Esophagus squamous epithelium (tissue), 5 donors: ENCODE data around the gene IPCEF1. TPM values are rescaled to one million over a fixed set of nuclear protein-coding genes. Genes with fewer than 3 reads are reported as not detected.

ENCODE experiments used
- DNase-seq: peaks from one replicate; lab custom pipeline; 2025; lab: John Stamatoyannopoulos, UW
- H3K27ac ChIP-seq, 4 donors: fragments of 200-600 bp; sonication (generic); one replicate each; pipeline ENCODE4 v1.5.1; 2016 to 2019; ENCODE audit warnings: mild to moderate bottlenecking in 1 of 4
- H3K27me3 ChIP-seq, 4 donors: fragments of 200-600 bp; sonication (generic); 1 replicate in 3 of 4; 2 replicates in 1 of 4; pipeline versions ENCODE4 v1.5.1 to v1.6.0; 2017 to 2021; ENCODE audit warnings: antibody characterized with exemption in 1 of 4
- H3K36me3 ChIP-seq, 3 donors: fragments of 200-600 bp; sonication (generic); one replicate each; pipeline ENCODE4 v1.5.1; 2016 to 2019
- H3K4me1 ChIP-seq, 3 donors: fragments of 200-600 bp; sonication (generic); one replicate each; pipeline ENCODE4 v1.5.1; 2017 to 2019
- H3K4me3 ChIP-seq, 4 donors: fragments of 200-600 bp; sonication (generic); 1 replicate in 3 of 4; 2 replicates in 1 of 4; pipeline ENCODE4 v1.5.1; 2016 to 2019; ENCODE audit warnings: mild to moderate bottlenecking in 2 of 4, moderate library complexity in 1 of 4
- H3K9me3 ChIP-seq, 3 donors: fragments of 200-600 bp; sonication (generic); one replicate each; pipeline ENCODE4 v1.5.1; 2016 to 2019
- CTCF ChIP-seq, 6 experiments: fragments of 450-650 bp in 4 of 6; fragments of 200-600 bp in 2 of 6; sonication (generic) in 2 of 6; IDR thresholded peaks; one replicate each; pipeline ENCODE4 v1.5.1; 2016 to 2019; ENCODE audit warnings: antibody characterized with exemption in 6 of 6, mild to moderate bottlenecking in 4 of 6, moderate library complexity in 4 of 6
- POLR2A ChIP-seq, 4 donors: fragments of 450-650 bp; IDR thresholded peaks; one replicate each; pipeline ENCODE4 v1.6.1; 2017; ENCODE audit warnings: antibody characterized with exemption in 4 of 4, mild to moderate bottlenecking in 4 of 4, moderate library complexity in 3 of 4
- WGBS, 2 donors: methylation state at CpG; one replicate each; pipeline ENCODE4 v1.1.5; 2018; 5-methylcytosine and 5-hydroxymethylcytosine counted together
- intact Hi-C: fragments of 100-400 bp; cut with DNase I; formaldehyde crosslinking; loops from one replicate; pipeline ENCODE4 v1.15.0; 2022
- total RNA-seq, 4 donors: library from RNA; depleted of rRNA; stranded (reverse); fragments of >200 nt; gene quantifications; one replicate each; pipeline ENCODE4 v1.1.0, GENCODE V29; 2016
- donor health status: DM: yes; HTN: yes; CAD: no.

The IPCEF1 gene
- total RNA-seq, 4 donors from 2014 or later, result 1.8 to 8.1 (median 3.5) TPM

GRCh38 chr6:154117485-154117884 is 239.1 kb downstream of the IPCEF1 start:
- 61 to 65% methylated on average over 2 to 4 of the region's 4 CpGs for WGBS, 2 donors
- no peaks in the 10 kb centered on the region for H3K27me3 ChIP-seq

GRCh38 chr6:154113392-154113791 is 243.2 kb downstream of the IPCEF1 start:
- Histone ChIP-seq H3K36me3 (no peaks in the 10 kb centered on the region), H3K4me3 (no peak overlapping the region), H3K27me3 (no peaks in the 10 kb centered on the region), H3K27ac (peak overlapping the region in 1 of 4 donors; percentile 14), H3K4me1 (peaks cover 0 to 20% (median 0%) of the 10 kb centered on the region in 3 donors), H3K9me3 (no peaks in the 10 kb centered on the region)
- WGBS, 2 donors, result 45 to 48% methylated on average over 2 to 3 of the region's 3 CpGs
- DNase-seq, result no peak
- no peak for TF ChIP-seq POLR2A (IDR thresholded peaks at IDR 0.05)
- TF ChIP-seq CTCF (IDR thresholded peaks at IDR 0.05), result no peak
- intact Hi-C loops, result no loop called here

More at GRCh38 chr6:154117485-154117884, 239.1 kb downstream of the IPCEF1 start:
- Histone ChIP-seq H3K27ac (no peak overlapping the region), H3K4me3 (no peak overlapping the region), H3K9me3 (no peaks in the 10 kb centered on the region), H3K4me1 (peaks cover 0 to 7% (median 0%) of the 10 kb centered on the region in 3 donors), H3K36me3 (no peaks in the 10 kb centered on the region)
- DNase-seq, result no peak
- intact Hi-C loops, result no loop called here
- TF ChIP-seq POLR2A (IDR thresholded peaks at IDR 0.05), result no peak
- no peak for TF ChIP-seq CTCF (IDR thresholded peaks at IDR 0.05)

- DNase-seq, result no peak
Observed at GRCh38 chr6:154112181-154112809, 244.3 kb downstream of the IPCEF1 start.

GRCh38 chr6:154111025-154111424 is 245.6 kb downstream of the IPCEF1 start:
- Histone ChIP-seq H3K36me3 (no peaks in the 10 kb centered on the region), H3K27me3 (no peaks in the 10 kb centered on the region), H3K9me3 (no peaks in the 10 kb centered on the region), H3K4me1 (peaks cover 0 to 20% (median 0%) of the 10 kb centered on the region in 3 donors), H3K4me3 (no peak overlapping the region), H3K27ac (no peak overlapping the region)
- TF ChIP-seq CTCF (IDR thresholded peaks at IDR 0.05) (no peak), POLR2A (IDR thresholded peaks at IDR 0.05) (no peak)
- DNase-seq, result no peak
- intact Hi-C loops, result no loop called here
- 7 to 54% methylated on average over 1 of the region's 1 CpG for WGBS, 2 donors

More at GRCh38 chr6:154112181-154112809, 244.3 kb downstream of the IPCEF1 start:
- intact Hi-C loops, result no loop called here
- Histone ChIP-seq H3K4me1 (peaks cover 0 to 20% (median 0%) of the 10 kb centered on the region in 3 donors), H3K27ac (peak overlapping the region in 3 of 4 donors; percentile 19 to 48 (median 21)), H3K36me3 (no peaks in the 10 kb centered on the region), H3K9me3 (no peaks in the 10 kb centered on the region), H3K4me3 (no peak overlapping the region), H3K27me3 (no peaks in the 10 kb centered on the region)
- TF ChIP-seq POLR2A (IDR thresholded peaks at IDR 0.05) (no peak), CTCF (IDR thresholded peaks at IDR 0.05) (no peak)
- whole genome bisulfite sequencing, 2 donors, result 48 to 66% methylated on average over 2 of the region's 2 CpGs

GRCh38 chr6:154106251-154106650 is 250.4 kb downstream of the IPCEF1 start:
- 87 to 88% methylated on average over 2 of the region's 2 CpGs for WGBS, 2 donors
- Histone ChIP-seq H3K36me3 (no peaks in the 10 kb centered on the region), H3K27me3 (no peaks in the 10 kb centered on the region), H3K4me1 (peaks cover 0 to 2% (median 0%) of the 10 kb centered on the region in 3 donors), H3K9me3 (no peaks in the 10 kb centered on the region), H3K27ac (no peak overlapping the region), H3K4me3 (no peak overlapping the region)
- no peak for DNase-seq
- intact Hi-C loops, result no loop called here
- no peak for TF ChIP-seq POLR2A (IDR thresholded peaks at IDR 0.05)

Other genes with a start within 250 kb of the IPCEF1 start
- 10 to 100 TPM; 10.2 to 18.8 (median 13.8) TPM for gene CNKSR3, start 153.9 kb upstream of the IPCEF1 start, total RNA-seq